Brain microvascular endothelial cell (primary cell): Measurements from ENCODE around the gene MINK1.

Experiments
- DNase-seq: peaks from one replicate; pipeline ENCODE4 v3.0.0-alpha.2; 2020
- H3K27ac ChIP-seq: fragments of 250-450 bp; sonication (Bioruptor Pico); 2 replicates; pipeline ENCODE4 v1.5.1; 2020; ENCODE audit warnings: mild to moderate bottlenecking, moderate library complexity
- H3K27me3 ChIP-seq: fragments of 250-450 bp; sonication (Bioruptor Pico); replicated peaks from 2 replicates; pipeline ENCODE4 v1.5.1; 2020; ENCODE audit warnings: mild to moderate bottlenecking
- H3K36me3 ChIP-seq: fragments of 250-450 bp; sonication (Bioruptor Pico); replicated peaks from 2 replicates; pipeline ENCODE4 v1.5.1; 2020; ENCODE audit warnings: mild to moderate bottlenecking
- H3K4me3 ChIP-seq: 2 replicates; pipeline ENCODE4 v1.5.1; 2011; ENCODE audit warnings: low read depth, mild to moderate bottlenecking, control low read depth, low read length, moderate library complexity
- in situ Hi-C: cut with HindIII; loops from 2 replicates; pipeline ENCODE4 v1.10.0; 2017; ENCODE audit warnings: low sequenced_read_pairs, low pct_ligation_motif_present
- TF ChIP-seq, protein P1 (sequence below): IDR thresholded peaks from 2 replicates; pipeline ENCODE4 v1.5.1; 2011; ENCODE audit warnings: low read depth, mild to moderate bottlenecking, moderate library complexity, low read length, control low read depth, inconsistent platforms; ENCODE audit errors: missing control alignments

The MINK1 gene

DNA sequence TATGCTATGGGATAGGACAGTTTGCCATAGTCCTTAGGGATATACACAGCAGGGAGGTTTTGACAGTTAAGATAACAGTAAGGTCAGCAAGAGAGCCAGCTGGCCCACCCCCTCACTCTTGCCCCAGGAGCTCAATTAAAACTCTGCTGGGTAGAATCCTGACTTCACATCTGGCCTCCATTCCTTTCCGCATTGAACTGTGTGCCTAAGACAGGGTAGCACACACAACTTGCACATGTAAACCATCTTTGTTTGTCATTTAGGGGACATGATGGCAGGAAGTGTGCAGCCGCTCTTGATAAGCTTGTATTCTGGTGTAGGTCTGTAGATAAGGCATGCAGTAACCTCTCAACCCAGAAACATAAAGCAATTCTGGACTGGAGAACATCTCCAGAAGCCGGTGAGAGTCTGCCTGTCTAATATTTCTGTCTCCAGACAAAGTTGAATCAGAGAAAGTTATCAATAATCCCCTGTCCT lies 5.2 kb downstream of the MINK1 start:
- no peak for DNase-seq
- Histone ChIP-seq H3K36me3 (no peaks in the 10 kb centered on the region), H3K4me3 (no peak overlapping the region), H3K27me3 (no peaks in the 10 kb centered on the region), H3K27ac (no peak overlapping the region)
- in situ Hi-C loops: no loop called here
- TF ChIP-seq, protein P1, sequence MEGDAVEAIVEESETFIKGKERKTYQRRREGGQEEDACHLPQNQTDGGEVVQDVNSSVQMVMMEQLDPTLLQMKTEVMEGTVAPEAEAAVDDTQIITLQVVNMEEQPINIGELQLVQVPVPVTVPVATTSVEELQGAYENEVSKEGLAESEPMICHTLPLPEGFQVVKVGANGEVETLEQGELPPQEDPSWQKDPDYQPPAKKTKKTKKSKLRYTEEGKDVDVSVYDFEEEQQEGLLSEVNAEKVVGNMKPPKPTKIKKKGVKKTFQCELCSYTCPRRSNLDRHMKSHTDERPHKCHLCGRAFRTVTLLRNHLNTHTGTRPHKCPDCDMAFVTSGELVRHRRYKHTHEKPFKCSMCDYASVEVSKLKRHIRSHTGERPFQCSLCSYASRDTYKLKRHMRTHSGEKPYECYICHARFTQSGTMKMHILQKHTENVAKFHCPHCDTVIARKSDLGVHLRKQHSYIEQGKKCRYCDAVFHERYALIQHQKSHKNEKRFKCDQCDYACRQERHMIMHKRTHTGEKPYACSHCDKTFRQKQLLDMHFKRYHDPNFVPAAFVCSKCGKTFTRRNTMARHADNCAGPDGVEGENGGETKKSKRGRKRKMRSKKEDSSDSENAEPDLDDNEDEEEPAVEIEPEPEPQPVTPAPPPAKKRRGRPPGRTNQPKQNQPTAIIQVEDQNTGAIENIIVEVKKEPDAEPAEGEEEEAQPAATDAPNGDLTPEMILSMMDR: no peak

DNA sequence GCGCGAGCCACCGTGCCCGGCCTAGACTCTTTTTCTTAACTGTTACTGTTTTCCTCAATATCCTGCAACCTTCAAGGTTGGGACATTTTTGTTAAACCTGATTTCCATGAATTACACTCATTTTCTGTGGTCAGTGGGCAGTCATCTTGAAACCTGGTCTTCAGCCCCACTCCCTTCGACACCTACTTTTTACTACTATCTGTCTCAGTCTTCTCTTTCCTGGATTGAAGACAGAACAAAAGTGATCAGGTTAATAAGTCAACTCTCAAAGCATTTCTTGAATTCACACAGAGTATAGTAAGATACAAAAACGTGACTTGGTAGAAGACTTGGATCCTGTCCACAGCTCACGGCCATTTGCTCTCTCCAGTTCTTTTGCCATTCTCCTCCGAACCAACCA lies 6.1 kb downstream of the MINK1 start:
- Histone ChIP-seq H3K27me3 (no peaks in the 10 kb centered on the region), H3K27ac (no peak overlapping the region), H3K36me3 (no peaks in the 10 kb centered on the region), H3K4me3 (no peak overlapping the region)
- TF ChIP-seq, protein P1: no peak
- in situ Hi-C loops: no loop called here
- no peak for DNase-seq

DNA sequence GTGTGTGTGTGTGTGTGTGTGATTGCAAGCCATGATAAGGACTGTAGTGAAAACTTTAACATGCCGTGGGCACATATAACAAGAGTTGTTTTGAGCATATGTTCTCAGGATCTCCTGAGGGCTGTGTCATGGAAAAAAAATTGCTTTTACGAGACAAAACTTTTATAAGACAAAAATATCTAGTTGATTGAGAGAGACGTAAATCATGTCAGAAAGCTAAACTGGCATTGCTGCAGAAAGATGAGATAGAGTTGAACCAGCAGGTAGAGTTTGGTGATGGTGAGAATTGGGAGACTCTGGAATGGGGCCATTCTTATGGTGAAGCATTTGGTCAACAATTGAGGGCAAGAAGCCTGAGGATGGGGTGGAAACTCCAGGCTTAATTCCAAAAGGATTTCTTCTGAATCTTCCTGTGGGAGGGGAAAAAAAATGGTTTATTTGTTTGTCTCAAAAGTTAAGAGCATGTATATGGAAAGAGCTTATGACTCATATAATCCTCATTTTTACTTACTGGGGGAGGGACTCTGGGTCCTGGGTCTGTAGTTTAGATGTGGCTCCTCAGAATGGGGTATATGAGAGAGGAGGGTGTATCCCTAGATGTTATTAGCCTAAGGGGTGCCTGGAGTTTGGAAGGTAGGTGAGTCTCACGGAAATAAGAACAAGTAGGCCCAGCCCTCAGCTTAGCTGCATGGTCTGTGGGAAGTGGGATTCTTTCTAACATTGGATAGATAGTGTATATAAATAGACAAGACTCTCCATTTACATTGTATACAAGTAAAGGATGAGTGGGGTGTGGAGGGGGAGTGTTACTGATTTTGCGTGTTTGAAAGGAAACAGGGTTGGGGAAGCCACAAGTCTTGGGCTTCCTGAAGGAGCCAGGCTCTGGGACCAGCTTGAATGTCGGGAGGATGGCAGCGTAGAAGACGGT lies 7.1 kb downstream of the MINK1 start:
- TF ChIP-seq, protein P1: no peak
- in situ Hi-C loops: no loop called here
- no peaks in the 10 kb centered on the region for H3K27me3 ChIP-seq
- H3K36me3 ChIP-seq: no peaks in the 10 kb centered on the region
- H3K27ac ChIP-seq: no peak overlapping the region
- DNase-seq: no peak
- H3K4me3 ChIP-seq: no peak overlapping the region

DNA sequence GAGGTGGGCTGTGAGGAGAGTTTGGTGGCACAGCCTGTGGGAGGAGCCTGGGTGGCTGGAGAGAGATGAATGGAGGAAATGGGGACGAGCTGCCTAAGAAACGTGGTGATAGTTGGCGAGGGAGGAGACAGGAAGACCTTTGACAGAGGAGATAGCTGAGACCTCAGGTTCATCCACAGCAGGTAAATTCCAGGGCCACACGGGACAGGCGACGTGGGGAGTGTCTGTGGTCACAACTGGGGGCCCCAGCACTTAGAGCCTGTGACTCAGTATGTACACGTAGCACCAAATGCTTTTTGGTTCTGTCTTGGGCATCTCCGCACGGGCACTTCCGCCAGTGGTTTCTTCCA lies 7.7 kb downstream of the MINK1 start:
- TF ChIP-seq, protein P1: no peak

DNA sequence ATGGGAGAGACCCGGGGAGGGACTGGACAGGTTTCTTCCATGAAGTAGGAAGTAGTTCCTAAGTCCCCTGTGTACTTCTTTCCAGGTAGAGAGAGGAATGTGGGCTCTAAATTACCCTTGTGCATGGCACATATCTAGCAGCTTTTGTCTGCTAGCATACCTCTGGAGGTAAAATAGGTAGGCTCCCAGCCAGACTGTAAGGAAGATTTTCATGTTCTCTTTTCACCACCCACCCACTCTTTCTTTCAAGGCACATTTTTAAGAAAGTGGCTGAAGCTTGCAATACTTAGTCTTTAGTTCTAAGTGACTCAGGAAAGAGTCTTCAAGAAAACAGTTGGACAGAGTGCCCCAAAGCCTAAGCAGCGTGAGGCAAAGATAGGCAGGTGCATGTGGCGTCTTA lies 9.2 kb downstream of the MINK1 start:
- TF ChIP-seq, protein P1: no peak
- no peak for DNase-seq
- Histone ChIP-seq H3K27me3 (no peaks in the 10 kb centered on the region), H3K36me3 (no peaks in the 10 kb centered on the region), H3K4me3 (no peak overlapping the region), H3K27ac (no peak overlapping the region)
- in situ Hi-C loops: no loop called here

More for the DNA sequence above, 7.7 kb downstream of the MINK1 start:
- in situ Hi-C loops: no loop called here
- H3K27me3 ChIP-seq: no peaks in the 10 kb centered on the region
- no peak for DNase-seq
- H3K27ac ChIP-seq: no peak overlapping the region
- no peaks in the 10 kb centered on the region for H3K36me3 ChIP-seq
- no peak overlapping the region for H3K4me3 ChIP-seq
